ENCODE measurements around the gene TACC3.

GRCh38 chr4:1690698-1691097, 30.6 kb upstream of the TACC3 start:
- TF ChIP-seq CTCF (IDR thresholded peaks at IDR 0.05) (no peak), POLR2AphosphoS5 (IDR thresholded peaks at IDR 0.05) (no peak), EP300 (IDR thresholded peaks at IDR 0.05) (no peak), POLR2A (IDR thresholded peaks at IDR 0.05) (no peak)
